Activated CD4-positive, alpha-beta T cell treated with anti-CD3 and anti-CD28 coated beads, Interleukin-2, amount 50 U/mL, for 16 hours (primary cell): ENCODE measurements around the gene KCNC1.

Source experiments
- DNase-seq: peaks from one replicate; pipeline ENCODE4 v3.0.0-alpha.2; 2020

Gene KCNC1

DNA sequence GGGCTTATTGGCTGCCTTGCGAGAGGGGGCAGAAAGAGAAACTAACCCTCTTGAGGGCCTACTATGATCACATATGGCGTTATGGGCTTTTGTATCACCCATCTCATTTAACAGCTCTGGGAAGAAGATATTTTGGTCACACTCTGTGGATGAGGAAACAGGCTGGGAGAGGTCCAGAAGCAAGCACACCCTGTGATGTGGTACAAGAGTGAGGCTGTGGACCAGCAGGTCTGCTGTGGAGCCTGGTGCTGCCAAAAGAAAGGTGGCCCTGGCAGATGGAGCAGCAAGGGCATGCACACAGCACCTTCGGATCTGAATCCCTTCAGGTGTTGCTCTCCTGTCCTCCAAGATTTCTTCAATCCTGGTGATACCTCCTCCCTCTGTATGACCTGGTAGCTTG lies 64.1 kb downstream of the KCNC1 start:
- DNase-seq: no peak

DNA sequence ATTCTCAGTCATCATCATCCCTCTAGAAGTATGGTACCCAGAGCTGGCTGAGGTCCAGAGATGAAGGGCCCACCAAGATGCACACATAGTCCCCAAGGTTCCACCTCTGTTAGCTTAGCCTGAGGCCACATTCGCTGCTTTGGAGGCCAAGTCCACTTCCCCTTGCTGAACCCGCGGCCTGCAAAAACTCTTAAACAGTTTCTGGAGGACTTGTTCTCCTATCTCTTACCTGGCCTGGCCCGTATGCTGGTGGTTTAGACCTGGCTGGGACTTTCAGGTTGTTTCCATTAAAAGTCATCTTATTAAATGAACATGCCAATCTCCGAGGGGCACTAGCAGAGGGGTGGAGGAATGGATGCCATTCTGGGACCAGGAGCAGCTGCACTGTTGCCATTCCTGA lies 64.6 kb downstream of the KCNC1 start:
- DNase-seq: no peak

DNA sequence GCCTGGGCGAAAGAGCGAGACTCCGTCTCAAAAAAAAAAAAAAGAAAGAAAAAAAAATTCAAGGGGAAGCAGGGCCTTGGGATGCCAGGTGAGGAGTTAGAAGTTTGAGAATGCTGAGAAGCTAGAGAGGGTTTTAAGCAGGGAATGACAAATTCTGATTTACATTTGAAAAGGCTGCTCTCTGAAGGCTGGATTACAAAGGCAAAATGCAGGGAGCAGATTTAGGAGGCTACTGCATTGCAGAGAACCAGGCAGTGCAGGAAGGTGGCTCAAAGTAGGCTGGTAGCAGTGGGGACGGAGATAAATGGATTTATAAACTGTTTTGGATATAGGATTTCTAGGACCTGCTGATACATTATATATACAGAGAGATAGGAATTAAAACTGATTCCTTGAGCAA lies 66.6 kb downstream of the KCNC1 start:
- DNase-seq: no peak

DNA sequence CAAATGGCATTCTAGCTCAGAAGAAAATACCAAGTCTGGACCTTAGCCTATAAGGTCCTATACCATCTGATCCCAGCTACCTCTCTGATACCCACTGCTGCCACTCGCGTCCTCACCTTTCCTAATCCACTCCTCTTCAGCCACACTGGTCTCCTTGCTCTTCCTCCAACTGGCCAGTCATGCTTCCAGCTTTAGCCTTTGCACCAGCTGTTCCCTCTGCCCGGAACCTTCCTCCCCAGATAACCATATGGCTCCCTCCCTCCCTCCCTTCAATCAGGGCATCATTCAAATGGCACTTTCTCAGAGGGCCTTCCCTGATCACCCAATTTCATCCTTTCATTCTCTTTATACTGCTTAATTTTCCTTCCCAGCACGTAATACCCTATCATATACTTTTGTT lies 67.9 kb downstream of the KCNC1 start:
- DNase-seq: no peak

DNA sequence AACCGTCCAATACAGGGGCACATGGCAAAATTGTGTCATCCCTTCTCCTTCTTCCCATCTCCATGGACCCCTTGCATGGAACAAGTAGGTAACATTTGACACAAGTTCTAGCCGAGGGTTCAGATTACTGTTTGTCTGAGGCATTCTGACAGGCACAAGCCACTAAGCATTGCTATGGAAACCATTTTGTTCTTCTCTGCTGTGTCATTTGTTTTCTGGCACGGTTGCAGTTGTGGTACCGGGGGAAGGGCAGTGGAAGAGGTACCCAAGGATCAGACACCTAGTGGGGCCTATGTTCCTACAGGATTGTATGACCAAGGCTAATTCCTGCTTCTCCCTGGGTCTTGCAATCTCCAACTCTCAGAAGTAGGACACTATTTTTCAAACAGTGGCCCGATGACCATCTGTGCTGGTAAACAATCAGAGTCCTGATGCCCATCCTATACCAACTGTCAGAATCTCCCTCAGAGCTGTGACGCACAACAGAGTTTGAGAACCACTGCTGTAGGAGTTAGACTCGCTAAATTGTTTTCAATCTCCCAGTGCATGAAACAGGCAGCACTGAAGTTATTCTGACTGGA lies 69.3 kb downstream of the KCNC1 start:
- DNase-seq: no peak

DNA sequence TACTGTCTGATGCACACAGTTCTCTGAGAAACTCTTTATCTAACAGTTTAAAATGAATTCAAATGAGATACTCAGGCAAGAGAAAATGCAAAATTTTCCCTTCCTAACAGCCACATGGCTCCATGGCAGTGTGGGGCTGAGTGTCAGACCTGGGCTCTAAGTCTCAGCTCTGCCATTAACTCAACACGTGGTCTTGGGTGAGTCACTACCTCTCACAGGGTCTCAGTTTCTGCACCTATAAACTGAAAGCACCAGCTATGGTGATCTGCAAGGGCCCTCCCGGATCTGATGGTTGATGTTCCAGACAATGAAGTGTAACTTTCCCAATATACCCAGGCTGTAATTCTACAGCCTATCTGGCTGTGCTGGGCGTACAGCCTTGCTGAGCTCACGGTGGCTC lies 70.5 kb downstream of the KCNC1 start:
- no peak for DNase-seq

DNA sequence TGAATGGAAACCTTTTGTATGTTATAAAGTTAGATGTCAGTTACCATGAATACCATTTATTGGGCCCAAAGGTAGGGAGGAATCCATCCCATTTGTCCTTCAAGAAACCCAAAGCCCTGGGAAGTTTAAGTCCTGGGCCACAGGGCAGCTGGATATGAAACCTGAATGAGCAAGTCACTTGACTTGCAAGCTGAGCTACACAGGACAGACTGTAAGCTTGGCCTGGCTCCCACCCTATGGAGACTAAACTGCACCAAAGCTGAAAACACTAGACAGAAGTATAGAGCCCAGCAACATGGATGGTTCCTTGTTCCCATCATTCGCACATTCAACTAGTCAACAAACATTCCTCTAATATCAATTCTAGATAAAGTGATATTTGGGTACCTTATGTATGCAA lies 71.3 kb downstream of the KCNC1 start:
- DNase-seq: no peak

DNA sequence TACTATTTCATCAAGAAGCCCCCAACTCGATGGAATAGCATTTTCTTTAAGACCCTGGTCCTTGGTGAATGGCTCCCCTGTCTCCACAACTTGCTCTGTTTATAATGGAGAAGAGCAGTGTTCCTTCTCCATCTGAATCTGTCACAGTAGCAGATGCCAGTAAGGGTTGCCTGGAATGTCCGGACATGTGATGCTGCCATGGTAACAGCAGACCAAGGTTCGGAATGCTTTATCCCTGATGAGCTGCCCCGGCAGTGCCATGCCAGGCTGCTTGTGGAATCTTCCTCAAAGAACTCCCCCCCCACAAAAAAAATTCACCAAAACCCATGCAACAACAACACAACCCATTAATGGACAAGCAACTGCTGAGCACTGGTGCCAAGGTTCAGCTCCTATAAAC lies 72.5 kb downstream of the KCNC1 start:
- no peak for DNase-seq

DNA sequence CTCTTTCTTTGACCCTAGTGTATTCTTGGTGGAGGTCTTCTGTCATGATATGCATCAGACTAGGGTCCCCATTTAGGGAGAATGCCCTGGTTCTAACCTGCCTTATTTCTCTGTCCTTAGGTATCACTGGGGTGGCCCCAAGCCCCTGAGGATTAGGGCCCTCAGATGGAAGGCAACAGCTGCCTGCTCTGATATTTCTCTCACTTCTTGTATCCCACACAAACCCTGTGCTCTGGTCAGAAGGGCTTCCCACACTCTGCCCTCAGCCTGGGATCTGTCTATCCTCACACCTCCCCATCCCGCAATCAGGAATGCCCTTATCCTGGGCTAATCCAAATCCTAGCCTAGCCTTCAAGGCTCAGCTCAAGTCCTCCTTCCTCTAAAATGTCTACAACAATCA lies 75.5 kb downstream of the KCNC1 start:
- DNase-seq: no peak

DNA sequence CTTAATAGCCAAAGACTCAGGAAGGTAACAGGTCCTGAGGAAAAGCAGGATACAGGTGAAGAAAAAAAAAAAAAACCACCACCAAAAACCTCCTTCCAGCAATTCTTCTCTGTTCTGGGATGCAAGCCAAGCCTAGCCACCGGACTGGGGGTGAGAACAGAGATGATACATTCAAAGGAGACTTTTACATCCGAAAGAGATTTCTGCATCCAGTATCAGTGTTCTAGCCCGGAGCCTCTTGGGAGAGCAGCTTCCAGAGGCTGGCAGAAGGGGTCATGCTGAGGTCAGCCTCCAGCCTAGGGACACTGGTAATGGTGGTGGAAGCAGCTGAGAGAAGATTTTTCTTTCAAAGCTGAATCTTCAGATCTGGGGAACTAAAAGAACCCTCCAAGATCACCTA lies 76.2 kb downstream of the KCNC1 start:
- DNase-seq: no peak

DNA sequence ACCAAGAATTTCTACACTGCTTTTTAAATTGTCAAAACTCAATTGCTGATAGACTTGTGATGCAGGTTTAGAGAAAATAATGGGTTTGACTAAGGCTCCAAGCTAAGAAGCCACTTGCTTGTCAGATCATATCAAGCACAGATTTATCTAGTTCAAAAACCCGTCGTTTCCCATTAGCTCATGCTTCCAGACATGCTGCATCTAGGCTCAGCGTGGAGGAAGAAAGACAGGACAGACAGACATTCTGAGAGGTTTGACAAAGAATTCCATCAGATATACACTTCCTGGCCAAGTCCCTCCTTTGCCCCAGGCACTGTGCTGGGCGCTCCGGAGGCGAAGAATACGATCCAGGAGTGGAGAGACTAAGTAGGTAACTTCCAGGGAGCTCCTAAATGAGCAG lies 76.8 kb downstream of the KCNC1 start:
- DNase-seq: no peak

DNA sequence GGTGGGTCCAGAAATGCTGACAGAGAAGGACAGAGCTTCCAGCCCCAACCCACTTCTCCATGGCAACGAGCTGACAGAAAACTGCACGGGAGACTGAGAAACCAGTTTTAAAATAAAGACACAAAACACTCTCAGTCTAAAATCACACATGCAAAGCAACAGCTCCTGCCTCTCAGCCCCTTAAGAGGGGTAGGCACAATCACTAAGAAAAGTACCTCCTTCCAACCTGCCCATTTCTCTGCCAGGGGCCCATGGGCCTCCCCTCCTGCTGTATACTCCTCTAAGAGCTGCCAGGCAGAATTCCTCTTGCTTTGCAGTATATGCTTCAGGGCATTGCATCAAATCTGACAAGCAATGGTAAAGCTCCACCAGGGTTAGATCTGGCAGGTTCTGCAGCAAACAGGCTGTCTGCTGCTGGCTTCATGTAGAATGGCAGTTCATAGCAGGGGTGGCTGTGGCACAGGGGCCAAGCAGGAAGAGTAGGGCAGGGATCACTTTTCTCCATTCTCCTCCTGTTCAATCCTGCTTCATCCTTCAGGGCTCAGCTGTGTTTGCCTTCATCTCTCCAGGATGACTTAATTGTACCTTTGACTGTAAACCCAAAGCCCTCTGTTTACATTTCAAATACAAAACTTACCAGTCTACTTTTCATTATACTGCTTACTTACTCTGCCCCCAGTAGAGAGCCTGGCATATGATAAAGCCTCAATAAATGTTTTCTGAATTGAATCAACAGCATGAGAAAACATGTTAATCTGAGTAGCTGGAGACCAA lies 77.7 kb downstream of the KCNC1 start:
- DNase-seq: no peak

DNA sequence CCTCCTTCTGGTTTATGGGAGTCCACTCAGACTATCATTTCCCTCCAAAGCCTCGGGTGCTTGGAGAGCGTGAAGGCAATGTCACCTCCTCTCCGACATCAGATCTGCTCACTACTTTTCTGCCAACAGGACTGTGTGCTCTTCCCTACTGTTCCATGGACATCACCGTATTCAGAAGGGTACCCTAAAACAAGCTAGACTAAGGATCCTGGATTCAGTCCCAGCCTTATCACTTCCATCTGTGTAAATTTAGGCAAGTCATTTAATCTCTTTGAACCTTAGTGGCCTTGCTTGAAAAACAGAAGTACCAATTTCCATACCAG lies 78.2 kb downstream of the KCNC1 start:
- no peak for DNase-seq

DNA sequence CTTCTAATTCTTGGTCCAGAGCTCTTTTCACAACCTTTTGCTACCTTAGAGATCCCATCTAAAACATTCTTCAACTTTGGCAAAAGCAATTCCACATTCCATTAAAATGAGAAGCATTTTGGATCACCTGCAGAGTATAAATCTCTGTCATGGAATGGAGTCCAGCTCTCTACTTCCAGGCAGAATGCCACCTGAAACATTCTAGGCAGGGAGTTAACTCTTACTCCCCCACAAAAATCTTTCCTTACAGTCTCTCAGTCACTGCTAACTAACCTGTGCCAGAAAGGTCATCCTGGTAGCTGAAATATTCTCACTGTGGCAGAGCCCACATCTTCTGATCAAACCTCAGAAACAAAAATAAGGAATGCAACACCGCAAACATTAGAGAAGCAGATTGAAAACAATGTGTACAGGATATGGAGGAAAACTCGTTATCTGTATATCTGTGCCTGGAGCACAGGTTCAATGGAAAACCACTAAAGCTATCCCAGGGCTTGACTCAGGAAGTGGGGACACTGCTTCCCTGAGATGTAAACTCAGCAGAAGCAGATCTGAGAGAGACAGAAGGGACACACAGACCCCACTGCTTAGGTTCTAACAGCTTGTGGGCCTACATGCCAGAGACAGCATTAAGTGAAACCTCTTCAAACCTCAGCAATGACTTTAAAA lies 78.9 kb downstream of the KCNC1 start:
- no peak for DNase-seq

DNA sequence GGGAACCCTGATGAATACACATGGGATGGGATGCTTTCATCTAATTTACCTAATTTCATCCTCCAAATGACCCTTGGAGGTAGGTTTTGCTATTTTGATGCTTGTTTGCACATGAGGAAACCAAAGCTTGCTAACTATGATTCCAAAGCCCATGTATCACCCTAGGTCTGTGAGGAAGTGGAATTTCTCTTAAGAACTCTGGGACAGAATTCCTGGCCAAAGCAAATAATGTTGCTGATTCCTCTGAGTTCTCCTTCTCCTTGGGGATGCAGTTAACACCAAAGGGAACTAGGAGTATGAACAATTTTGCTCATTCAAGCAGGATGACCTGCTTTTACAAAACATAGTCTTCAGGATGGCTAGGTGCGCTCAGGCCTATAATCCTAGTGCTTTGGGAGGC lies 80.0 kb downstream of the KCNC1 start:
- DNase-seq: no peak

DNA sequence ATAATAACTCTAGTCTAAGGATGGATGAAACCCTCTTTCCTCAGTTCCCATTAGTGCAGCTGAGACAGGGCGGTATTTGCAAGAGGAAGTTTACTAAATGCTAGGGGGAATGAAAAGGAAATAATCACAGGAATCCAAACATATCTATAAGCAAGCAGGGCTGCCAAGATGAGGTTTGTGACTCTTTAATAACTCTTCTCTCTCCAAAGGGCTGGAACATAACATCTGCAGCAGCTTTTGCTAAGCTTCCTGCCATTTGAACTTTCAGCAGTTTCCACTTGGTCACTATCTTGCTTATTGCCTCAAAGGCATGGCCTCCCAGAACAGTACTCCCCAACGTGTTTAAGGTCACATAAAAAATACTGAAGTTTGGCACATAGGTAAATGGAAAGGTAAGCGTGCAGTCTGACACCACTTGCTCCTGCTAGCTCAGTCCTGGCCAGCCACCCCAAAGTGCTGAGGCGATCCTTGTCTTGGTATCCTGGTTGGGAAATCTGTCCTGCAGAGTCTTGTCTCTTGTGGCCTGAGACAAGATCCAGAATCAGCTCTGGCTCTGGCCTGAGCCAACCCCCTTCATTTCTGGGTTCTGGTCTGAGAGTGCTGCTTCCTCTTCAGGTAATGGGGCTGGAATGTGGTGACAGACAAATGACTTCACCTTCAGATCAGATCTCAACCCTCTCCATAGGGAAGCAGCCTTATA lies 81.8 kb downstream of the KCNC1 start:
- DNase-seq: no peak

DNA sequence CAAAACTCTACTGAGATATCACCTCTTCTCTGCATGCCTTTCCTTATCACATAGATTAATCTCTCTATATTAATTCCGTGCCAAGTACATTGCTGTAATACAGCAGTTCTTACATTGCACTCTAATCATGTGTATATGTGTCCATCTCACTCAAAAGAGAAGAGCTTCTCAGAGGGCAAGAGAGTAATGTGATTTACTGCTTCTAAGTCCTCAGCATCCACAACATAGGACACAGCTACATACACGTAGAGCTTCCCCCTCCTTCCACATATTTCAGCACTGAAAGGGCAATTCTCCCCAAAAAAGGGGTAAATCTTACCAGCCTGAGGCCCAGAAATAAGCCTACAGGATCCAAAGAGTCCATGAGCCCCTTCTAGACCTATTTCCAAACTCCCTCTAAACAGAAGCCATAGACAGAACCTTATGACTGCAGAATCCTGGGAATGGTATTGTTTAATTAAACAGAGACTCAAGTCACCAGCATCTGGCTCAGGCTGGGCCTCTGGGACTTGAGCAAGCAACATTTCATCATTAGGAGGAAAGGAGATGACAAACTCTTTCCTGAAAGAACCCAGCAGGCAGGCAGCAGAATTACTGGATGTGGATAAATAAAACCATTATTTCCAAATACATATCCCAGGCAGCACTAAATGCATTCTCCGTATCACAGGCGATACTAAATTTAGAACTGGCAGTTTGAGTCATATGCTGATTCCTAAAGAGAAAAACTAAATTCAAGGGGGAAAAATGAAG lies 87.2 kb downstream of the KCNC1 start:
- DNase-seq: no peak

DNA sequence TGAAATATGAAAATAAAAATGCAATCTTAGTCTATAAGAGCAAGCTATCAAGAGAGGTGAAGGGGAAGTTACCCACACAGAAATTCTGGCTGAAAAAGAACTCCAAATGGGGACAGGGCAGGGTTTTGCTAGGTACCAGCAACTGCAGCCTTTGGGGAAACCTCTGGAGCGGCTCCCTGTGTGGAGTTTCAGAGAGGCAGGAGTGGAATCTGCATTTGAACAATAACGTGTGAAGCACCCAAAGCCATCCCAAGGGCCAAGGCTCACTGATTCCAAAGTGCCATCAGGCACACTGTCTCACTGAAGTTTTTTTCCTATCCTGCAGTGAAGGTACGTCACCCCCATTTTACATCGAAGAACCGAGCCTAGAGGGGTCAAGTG lies 87.8 kb downstream of the KCNC1 start:
- no peak for DNase-seq

DNA sequence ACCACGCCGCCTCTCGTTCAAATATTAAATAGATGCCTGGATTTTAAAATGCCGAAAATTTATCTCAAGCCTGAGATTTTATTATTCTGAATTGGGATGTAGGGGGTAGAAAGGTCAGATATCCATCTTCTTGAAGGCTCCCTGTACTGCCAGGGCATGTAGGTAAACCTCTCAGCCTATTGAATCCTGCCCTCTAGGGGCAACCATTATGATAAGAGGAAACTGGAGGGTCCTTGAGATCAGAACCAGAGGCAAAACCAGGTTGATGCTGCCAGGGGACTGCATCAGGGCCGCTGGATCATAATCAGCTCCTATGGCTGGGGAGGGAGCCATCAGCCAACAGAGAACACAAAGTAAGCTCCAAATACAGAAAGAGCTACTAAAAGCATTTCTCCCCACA lies 92.4 kb downstream of the KCNC1 start:
- DNase-seq: no peak

DNA sequence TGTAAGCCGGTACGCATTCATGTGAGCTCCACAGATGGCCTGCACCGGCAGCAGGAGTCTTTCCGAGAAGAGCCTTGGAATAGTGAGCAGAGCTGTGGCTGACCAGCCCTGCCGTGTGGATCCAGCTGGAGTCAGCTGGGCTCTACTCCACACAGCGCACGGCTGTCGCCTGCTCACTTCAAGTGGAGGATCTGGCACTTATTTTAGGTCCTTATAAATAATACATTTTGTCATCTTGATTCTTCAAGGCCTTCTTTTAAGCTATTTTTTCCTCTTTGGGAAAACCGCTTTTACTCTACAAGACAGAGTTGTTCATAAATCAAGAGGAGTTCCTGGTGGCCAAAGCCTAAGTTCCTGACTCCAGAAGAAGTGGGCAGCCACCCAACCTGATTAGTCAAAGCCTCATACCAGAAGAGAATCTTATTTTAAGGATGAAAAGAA lies 93.8 kb downstream of the KCNC1 start:
- DNase-seq: no peak

DNA sequence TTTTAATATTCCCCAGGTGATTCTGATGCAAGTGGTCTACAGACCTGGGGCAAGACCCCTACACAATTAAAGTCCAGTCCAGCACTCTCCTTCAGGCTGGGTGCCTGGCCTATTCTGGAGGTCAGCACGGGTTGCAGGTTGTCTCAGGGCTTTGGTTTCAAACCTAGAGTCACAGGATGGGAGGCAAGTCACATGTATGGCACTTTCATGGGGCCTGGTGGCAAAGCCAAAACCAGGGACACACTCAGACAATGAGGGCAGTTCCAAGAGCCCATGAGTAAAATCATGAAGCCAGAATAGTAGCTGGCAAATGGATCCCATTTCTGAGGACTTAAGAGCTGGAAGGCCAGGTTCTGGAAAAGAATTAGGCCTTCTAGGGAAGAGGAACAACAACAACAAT lies 96.6 kb downstream of the KCNC1 start:
- DNase-seq: no peak

DNA sequence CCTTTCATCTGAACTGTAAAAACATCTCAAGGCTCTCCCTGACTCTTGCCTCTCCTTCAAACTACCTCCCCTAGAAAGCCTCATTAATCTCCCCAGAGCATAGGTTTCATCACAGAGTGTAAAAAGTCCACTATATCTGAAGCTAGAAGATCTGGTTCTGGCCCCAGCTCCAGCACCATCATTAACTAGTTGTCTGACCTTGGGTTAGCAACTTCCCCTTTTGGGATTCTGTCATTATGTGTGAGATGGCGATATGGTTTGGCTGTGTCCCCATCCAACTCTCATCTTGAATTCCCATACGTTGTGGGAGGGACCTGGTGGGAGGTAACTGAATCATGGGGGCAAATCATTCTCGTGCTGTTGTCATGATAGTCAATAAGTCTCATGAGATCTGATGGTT lies 97.3 kb downstream of the KCNC1 start:
- no peak for DNase-seq
